ENCODE data around the gene WDR48.

The WDR48 gene

GRCh38 chr3:39024497-39024896, 27.3 kb upstream of the WDR48 start:
- DNase-seq (ENCODE audit: extremely low spot score) = no peak
- CTCF ChIA-PET = no interaction called here
- POLR2A ChIA-PET = no interaction called here
- TF ChIP-seq FOXK2 (IDR thresholded peaks at IDR 0.05) (no peak), ARNT (IDR thresholded peaks at IDR 0.05) (no peak), PKNOX1 (IDR thresholded peaks at IDR 0.05) (no peak)

GRCh38 chr3:39025222-39025970, 26.4 kb upstream of the WDR48 start:
- ChIA-PET POLR2A (no interaction called here), CTCF (no interaction called here)
- no peak for DNase-seq (ENCODE audit: extremely low spot score)

DNA sequence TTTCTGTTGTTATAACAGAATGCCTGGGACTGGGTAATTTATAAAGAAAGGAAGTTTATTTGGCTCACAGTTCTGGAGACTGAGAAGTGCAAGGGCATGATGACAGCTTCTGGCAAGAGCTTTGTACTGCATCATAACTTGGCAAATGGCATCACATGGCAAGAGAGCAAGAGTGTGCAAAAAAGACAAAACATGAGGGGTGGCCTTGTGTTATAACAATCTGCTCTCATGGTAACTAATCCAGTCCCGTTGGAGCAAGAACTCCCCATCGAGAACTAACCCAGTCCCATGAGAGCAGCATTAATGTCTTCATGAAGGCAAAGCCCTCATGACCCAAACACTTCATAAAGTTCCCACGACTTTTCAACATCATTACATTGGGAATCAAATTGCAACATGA, 23.3 kb upstream of the WDR48 start:
- TF ChIP-seq CTBP1 (IDR thresholded peaks at IDR 0.05; ENCODE audit: borderline replicate concordance) (no peak), ZNF384 (IDR thresholded peaks at IDR 0.05) (no peak), FOXM1 (IDR thresholded peaks at IDR 0.05; ENCODE audit: borderline replicate concordance) (no peak), SP1 (IDR thresholded peaks at IDR 0.05) (no peak), ARNT (IDR thresholded peaks at IDR 0.05) (no peak), TARDBP (IDR thresholded peaks at IDR 0.05) (no peak), ELF4 (IDR thresholded peaks at IDR 0.05) (no peak), NFRKB (IDR thresholded peaks at IDR 0.05) (no peak), L3MBTL2 (conservative IDR thresholded peaks at IDR 0.05) (no peak), PKNOX1 (IDR thresholded peaks at IDR 0.05) (no peak), HDGF (IDR thresholded peaks at IDR 0.05; ENCODE audit: borderline replicate concordance) (no peak), FOXA1 (IDR thresholded peaks at IDR 0.05) (no peak), FOXK2 (IDR thresholded peaks at IDR 0.05) (no peak), LEF1 (IDR thresholded peaks at IDR 0.05; ENCODE audit: borderline replicate concordance) (no peak), BHLHE40 (IDR thresholded peaks at IDR 0.05; ENCODE audit: borderline replicate concordance) (no peak), SUZ12 (IDR thresholded peaks at IDR 0.05) (no peak)
- CTCF ChIA-PET = interaction anchor here (0.5 kb wide), 1 partner anchor 247 kb away, joined by 3 read pairs; no protein-coding TSS in a partner anchor
- DNase-seq (ENCODE audit: extremely low spot score) = no peak
- POLR2A ChIA-PET = no interaction called here

More at GRCh38 chr3:39025222-39025970, 26.4 kb upstream of the WDR48 start:
- TF ChIP-seq ZNF384 (IDR thresholded peaks at IDR 0.05) (no peak), SUZ12 (IDR thresholded peaks at IDR 0.05) (no peak), NFRKB (IDR thresholded peaks at IDR 0.05) (no peak), FOXK2 (IDR thresholded peaks at IDR 0.05) (no peak), TARDBP (IDR thresholded peaks at IDR 0.05) (no peak), ARNT (IDR thresholded peaks at IDR 0.05) (no peak), HDGF (IDR thresholded peaks at IDR 0.05; ENCODE audit: borderline replicate concordance) (no peak), CTBP1 (IDR thresholded peaks at IDR 0.05; ENCODE audit: borderline replicate concordance) (no peak), L3MBTL2 (conservative IDR thresholded peaks at IDR 0.05) (no peak), BHLHE40 (IDR thresholded peaks at IDR 0.05; ENCODE audit: borderline replicate concordance) (no peak), ELF4 (IDR thresholded peaks at IDR 0.05) (no peak), FOXA1 (IDR thresholded peaks at IDR 0.05) (no peak), LEF1 (IDR thresholded peaks at IDR 0.05; ENCODE audit: borderline replicate concordance) (no peak)

DNA sequence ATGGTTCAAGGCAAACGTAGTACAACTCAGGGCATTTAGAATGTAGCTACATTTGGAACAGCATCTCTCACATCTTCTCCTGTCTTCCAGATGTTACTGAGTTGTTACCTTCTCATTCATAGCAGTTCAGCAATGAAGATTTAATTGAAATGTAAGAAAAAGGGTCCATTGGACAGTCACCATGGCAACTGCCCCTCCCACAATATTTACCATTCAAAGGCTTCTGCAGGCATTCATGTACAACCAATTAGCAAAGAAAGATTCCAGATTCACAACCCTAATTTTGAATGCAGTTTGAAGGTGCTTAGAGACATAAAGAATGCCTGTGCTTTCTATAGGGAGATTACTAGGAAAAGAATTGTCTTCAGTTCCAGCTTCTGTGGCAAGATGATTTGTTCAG, 22.3 kb upstream of the WDR48 start:
- ChIA-PET POLR2A (no interaction called here), CTCF (no interaction called here)
- DNase-seq (ENCODE audit: extremely low spot score) = no peak
- TF ChIP-seq ZNF384 (IDR thresholded peaks at IDR 0.05) (no peak), LEF1 (IDR thresholded peaks at IDR 0.05; ENCODE audit: borderline replicate concordance) (no peak), FOXK2 (IDR thresholded peaks at IDR 0.05) (no peak), NFRKB (IDR thresholded peaks at IDR 0.05) (no peak), L3MBTL2 (conservative IDR thresholded peaks at IDR 0.05) (no peak), SUZ12 (IDR thresholded peaks at IDR 0.05) (no peak), FOXA1 (IDR thresholded peaks at IDR 0.05) (no peak), BHLHE40 (IDR thresholded peaks at IDR 0.05; ENCODE audit: borderline replicate concordance) (no peak), ELF4 (IDR thresholded peaks at IDR 0.05) (no peak), CTBP1 (IDR thresholded peaks at IDR 0.05; ENCODE audit: borderline replicate concordance) (no peak), SP1 (IDR thresholded peaks at IDR 0.05) (no peak), PKNOX1 (IDR thresholded peaks at IDR 0.05) (no peak), HDGF (IDR thresholded peaks at IDR 0.05; ENCODE audit: borderline replicate concordance) (no peak), ARNT (IDR thresholded peaks at IDR 0.05) (no peak)

DNA sequence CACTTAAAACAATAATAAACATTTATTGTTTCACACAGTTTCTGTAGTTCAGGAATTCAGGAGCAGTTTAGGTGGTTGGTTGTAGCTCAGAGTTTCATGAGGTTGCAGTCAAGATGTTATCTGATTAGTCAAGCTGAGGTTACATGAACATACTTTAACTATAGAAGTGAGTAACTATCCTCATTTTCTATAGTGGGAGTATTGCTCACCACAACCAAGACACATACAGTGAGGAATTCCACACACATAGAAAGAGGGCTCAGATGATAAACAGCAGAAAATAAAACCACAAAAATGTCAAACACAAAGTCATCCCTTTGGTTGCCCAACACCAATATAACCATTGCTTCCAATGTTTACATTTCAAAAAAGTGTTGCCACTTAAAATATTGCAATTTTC, 13.7 kb upstream of the WDR48 start:
- no peak for DNase-seq (ENCODE audit: extremely low spot score)
- TF ChIP-seq LEF1 (IDR thresholded peaks at IDR 0.05; ENCODE audit: borderline replicate concordance) = no peak
- no peak for TF ChIP-seq HDGF (IDR thresholded peaks at IDR 0.05; ENCODE audit: borderline replicate concordance)
- no peak for TF ChIP-seq SP1 (IDR thresholded peaks at IDR 0.05)
- TF ChIP-seq CTBP1 (IDR thresholded peaks at IDR 0.05; ENCODE audit: borderline replicate concordance) = no peak
- TF ChIP-seq PKNOX1 (IDR thresholded peaks at IDR 0.05) = no peak
- TF ChIP-seq FOXM1 (IDR thresholded peaks at IDR 0.05; ENCODE audit: borderline replicate concordance) = no peak
- TF ChIP-seq FOXK2 (IDR thresholded peaks at IDR 0.05) = no peak
- TF ChIP-seq BHLHE40 (IDR thresholded peaks at IDR 0.05; ENCODE audit: borderline replicate concordance) = no peak
- no peak for TF ChIP-seq ELF4 (IDR thresholded peaks at IDR 0.05)
- TF ChIP-seq ZNF384 (IDR thresholded peaks at IDR 0.05) = no peak
- TF ChIP-seq ARNT (IDR thresholded peaks at IDR 0.05) = no peak
- TF ChIP-seq FOXA1 (IDR thresholded peaks at IDR 0.05) = no peak
- no peak for TF ChIP-seq NFRKB (IDR thresholded peaks at IDR 0.05)
- TF ChIP-seq SUZ12 (IDR thresholded peaks at IDR 0.05) = no peak
- TF ChIP-seq L3MBTL2 (conservative IDR thresholded peaks at IDR 0.05) = no peak
- no peak for TF ChIP-seq TARDBP (IDR thresholded peaks at IDR 0.05)
- ChIA-PET CTCF (no interaction called here), POLR2A (no interaction called here)
